ENCODE measurements around the gene FBXO8. TPM values are rescaled to one million over a fixed set of nuclear protein-coding genes. Genes with fewer than 3 reads are reported as not detected.

Gene FBXO8
- total RNA-seq, 4 donors from 2014 or later: 9.7 to 17.9 (median 15.8) TPM

GRCh38 chr4:174324236-174324635 lies 40.8 kb upstream of the FBXO8 start:
- no peaks in the 10 kb centered on the region for H3K9me3 ChIP-seq
- no peak overlapping the region for H3K4me3 ChIP-seq
- H3K36me3 ChIP-seq: peaks cover 0 to 6% of the 10 kb centered on the region in 2 donors
- no peaks in the 10 kb centered on the region for H3K27me3 ChIP-seq
- intact Hi-C loops (cut with DNase I; ENCODE audit: low total_unique reads): no loop called here
- no peak overlapping the region for H3K27ac ChIP-seq
- DNase-seq (no peak), ATAC-seq (no peak)
- H3K4me1 ChIP-seq: no peaks in the 10 kb centered on the region
- in situ Hi-C loops (cut with MboI; ENCODE audit: low sequenced_read_pairs in 4 of 4): no loop called here
- TF ChIP-seq POLR2A (IDR thresholded peaks at IDR 0.05) (no peak), CTCF (IDR thresholded peaks at IDR 0.05 in 4 of 5, conservative IDR thresholded peaks at IDR 0.05 in 1 of 5) (no peak)

- DNase-seq (no peak), ATAC-seq (no peak)
- no peak overlapping the region for H3K27ac ChIP-seq
- no peak overlapping the region for H3K4me3 ChIP-seq
- no peak for TF ChIP-seq CTCF (IDR thresholded peaks at IDR 0.05 in 4 of 5, conservative IDR thresholded peaks at IDR 0.05 in 1 of 5)
- TF ChIP-seq POLR2A (IDR thresholded peaks at IDR 0.05): no peak
- H3K36me3 ChIP-seq: peaks cover 0 to 17% of the 10 kb centered on the region in 2 donors
- H3K9me3 ChIP-seq: no peaks in the 10 kb centered on the region
- no peaks in the 10 kb centered on the region for H3K27me3 ChIP-seq
- in situ Hi-C loops (cut with MboI; ENCODE audit: low sequenced_read_pairs in 4 of 4): no loop called here
- intact Hi-C loops (cut with DNase I; ENCODE audit: low total_unique reads): no loop called here
- no peaks in the 10 kb centered on the region for H3K4me1 ChIP-seq
Measured at GRCh38 chr4:174320494-174321199, 37.2 kb upstream of the FBXO8 start.

- in situ Hi-C loops (cut with MboI; ENCODE audit: low sequenced_read_pairs in 4 of 4): loop anchor here in 1 of 4 donors (10.0 kb wide), 1 partner anchor 94 kb away; no protein-coding TSS in a partner anchor
Measured at GRCh38 chr4:174318829-174319764, 35.6 kb upstream of the FBXO8 start.

GRCh38 chr4:174317531-174317930 lies 34.1 kb upstream of the FBXO8 start:
- ATAC-seq: no peak
- H3K27ac ChIP-seq: no peak overlapping the region
- TF ChIP-seq CTCF (IDR thresholded peaks at IDR 0.05 in 4 of 5, conservative IDR thresholded peaks at IDR 0.05 in 1 of 5) (no peak), POLR2A (IDR thresholded peaks at IDR 0.05) (no peak)
- no peak for DNase-seq
- H3K36me3 ChIP-seq: peaks cover 0 to 17% of the 10 kb centered on the region in 2 donors
- in situ Hi-C loops (cut with MboI; ENCODE audit: low sequenced_read_pairs in 4 of 4): loop anchor here in 1 of 4 donors (10.0 kb wide), 1 partner anchor 93 kb away; no protein-coding TSS in a partner anchor
- no peaks in the 10 kb centered on the region for H3K9me3 ChIP-seq
- H3K4me3 ChIP-seq: no peak overlapping the region
- H3K27me3 ChIP-seq: no peaks in the 10 kb centered on the region
- peaks cover 0 to 6% of the 10 kb centered on the region in 2 donors for H3K4me1 ChIP-seq
- intact Hi-C loops (cut with DNase I; ENCODE audit: low total_unique reads): no loop called here

More at GRCh38 chr4:174318829-174319764, 35.6 kb upstream of the FBXO8 start:
- Histone ChIP-seq H3K27me3 (no peaks in the 10 kb centered on the region), H3K9me3 (no peaks in the 10 kb centered on the region), H3K4me1 (peaks cover 0 to 6% of the 10 kb centered on the region in 2 donors), H3K4me3 (no peak overlapping the region), H3K27ac (no peak overlapping the region), H3K36me3 (peaks cover 0 to 17% of the 10 kb centered on the region in 2 donors)
- TF ChIP-seq POLR2A (IDR thresholded peaks at IDR 0.05): no peak
- TF ChIP-seq CTCF (IDR thresholded peaks at IDR 0.05 in 4 of 5, conservative IDR thresholded peaks at IDR 0.05 in 1 of 5): peak in 4 of 5 experiments; percentile 23 to 74 (median 62)
- DNase-seq: no peak
- intact Hi-C loops (cut with DNase I; ENCODE audit: low total_unique reads): loop anchor here (2.0 kb wide), 1 partner anchor 96 kb away; no protein-coding TSS in a partner anchor
- ATAC-seq: no peak

Data from gastrocnemius medialis (tissue), 4 donors.